Naive thymus-derived CD8-positive, alpha-beta T cell (primary cell): ENCODE measurements around the gene CPB1. TPM values are rescaled to one million over a fixed set of nuclear protein-coding genes. Genes with fewer than 3 reads are reported as not detected.
"Not testable (repeated sequence)": the region's sequence is repeated elsewhere in the genome, so short reads cannot be mapped to it uniquely, and the experiment has no call there.

Source experiments
- ATAC-seq, 2 donors: fragments of 150-1000 bp; cut with Tn5 transposase in 1 of 2; sonication (Bioruptor Pico), chemical (Tn5 transposase) in 1 of 2; 1 replicate in 1 of 2; 2 replicates in 1 of 2; pipeline ENCODE4 v1.10.0; 2021; ENCODE audit warnings: mild to moderate bottlenecking in 2 of 2, moderate library complexity in 2 of 2
- POLR2A ChIA-PET: fragments of 350-600 bp; sonication (Branson Sonifier 250); formaldehyde crosslinking; loops from one replicate; lab custom pipeline; 2021; ENCODE audit warnings: antibody characterized with exemption; lab: Charles Lee
- DNase-seq, 10 donors: peaks; one replicate each; pipeline versions ENCODE4 v3.0.0 to v3.0.0-alpha.2; 2020 to 2022
- H3K27ac Mint-ChIP-seq, 10 donors: one replicate each; pipeline ENCODE4 v1.8.0; 2020 to 2022; ENCODE audit warnings: mild to moderate bottlenecking in 10 of 10, mixed read lengths in 10 of 10, moderate library complexity in 4 of 10, inconsistent platforms in 1 of 10
- H3K27me3 Mint-ChIP-seq, 5 donors: one replicate each; pipeline ENCODE4 v1.8.0; 2021 to 2022; ENCODE audit warnings: mixed read lengths in 5 of 5
- H3K36me3 Mint-ChIP-seq, 3 donors: one replicate each; pipeline ENCODE4 v1.8.0; 2020 to 2022; ENCODE audit warnings: mixed read lengths in 3 of 3, mild to moderate bottlenecking in 2 of 3, inconsistent platforms in 1 of 3
- H3K4me1 Mint-ChIP-seq, 4 donors: one replicate each; pipeline ENCODE4 v1.8.0; 2021 to 2022; ENCODE audit warnings: mixed read lengths in 4 of 4
- H3K4me3 Mint-ChIP-seq, 10 donors: one replicate each; pipeline ENCODE4 v1.8.0; 2020 to 2022; ENCODE audit warnings: mild to moderate bottlenecking in 10 of 10, mixed read lengths in 10 of 10, moderate library complexity in 6 of 10, inconsistent platforms in 1 of 10
- H3K9me3 Mint-ChIP-seq, 9 donors: one replicate each; pipeline ENCODE4 v1.8.0; 2020 to 2022; ENCODE audit warnings: mixed read lengths in 9 of 9, mild to moderate bottlenecking in 3 of 9, inconsistent platforms in 1 of 9, moderate library complexity in 1 of 9
- polyA plus RNA-seq, 3 donors: library from polyadenylated mRNA; unstranded; fragments of 300-500 nt; fragmentation: Illumina TruSeq; gene quantifications; one replicate each; pipeline ENCODE4 v1.2.3, GENCODE V29; 2021
- total RNA-seq, 8 experiments: library from RNA in 2 of 8; stranded (reverse) in 2 of 8; gene quantifications; one replicate each; pipeline ENCODE4 v1.2.3 and lab custom pipeline; 2021 to 2026

Gene CPB1
- not detected for total RNA-seq
- polyA plus RNA-seq: not detected
- total RNA-seq (lab: John Stamatoyannopoulos, UW): 0 reads per million in 6 experiments

DNA sequence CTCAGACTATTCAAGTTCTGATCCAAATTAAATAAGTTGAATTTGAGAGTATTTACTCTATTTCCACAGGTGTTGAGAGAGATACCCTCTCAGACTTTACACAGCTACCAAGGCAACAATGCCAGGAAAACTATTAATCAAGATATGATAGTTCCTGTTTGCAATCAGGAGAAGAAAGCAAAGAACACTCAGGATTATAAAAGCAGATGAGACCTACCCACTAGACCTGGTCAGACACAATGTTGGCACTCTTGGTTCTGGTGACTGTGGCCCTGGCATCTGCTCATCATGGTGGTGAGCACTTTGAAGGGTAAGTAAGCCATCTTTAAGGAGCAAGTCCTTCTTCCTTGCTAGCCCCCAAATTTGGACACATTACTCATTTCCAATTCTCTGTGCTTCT is at the start of gene CPB1:
Gene CPB1, plus strand, starts transcription at position 227 of the 400 bp plus-strand sequence. Its CDS starts 13 bp downstream, at position 240.
- H3K27ac Mint-ChIP-seq: no peak within 1 kb of the TSS
- H3K4me3 Mint-ChIP-seq: no peak within 1 kb of the TSS
- no peaks in the 10 kb centered on the region for H3K4me1 Mint-ChIP-seq
- no peaks in the 10 kb centered on the region for H3K36me3 Mint-ChIP-seq
- peaks cover 0 to 8% (median 0%) of the 10 kb centered on the region in 5 donors for H3K27me3 Mint-ChIP-seq
- peaks cover 0 to 9% (median 0%) of the 10 kb centered on the region in 9 donors for H3K9me3 Mint-ChIP-seq
- no peak for ATAC-seq
- POLR2A ChIA-PET: no interaction called here
- no peak for DNase-seq

DNA sequence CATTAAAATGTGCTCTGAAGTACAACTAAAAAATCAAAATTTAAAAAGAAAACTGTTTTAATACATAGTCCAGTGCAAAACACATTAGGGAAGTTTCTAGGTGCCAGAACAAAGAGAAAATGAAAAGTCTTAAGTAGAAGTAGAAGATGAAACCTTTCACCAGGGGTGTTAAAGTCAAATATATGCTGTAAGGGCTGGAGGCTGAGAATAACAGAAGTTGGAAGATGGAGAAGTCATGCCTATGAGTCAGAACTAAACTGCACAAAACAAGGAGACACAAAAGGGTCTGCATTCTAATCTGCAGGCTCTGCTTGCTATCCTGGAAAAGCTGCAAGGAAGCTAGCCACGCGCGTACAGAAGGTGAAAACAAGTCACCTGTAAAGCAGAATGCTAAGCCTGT is 48.7 kb upstream of the CPB1 start:
- Mint-ChIP-seq H3K36me3 (no peaks in the 10 kb centered on the region), H3K4me1 (no peaks in the 10 kb centered on the region), H3K27ac (no peak overlapping the region), H3K4me3 (no peak overlapping the region), H3K9me3 (peaks cover 0 to 10% (median 0%) of the 10 kb centered on the region in 9 donors), H3K27me3 (peaks cover 0 to 4% (median 0%) of the 10 kb centered on the region in 5 donors)
- DNase-seq: no peak
- POLR2A ChIA-PET: no interaction called here
- no peak for ATAC-seq

DNA sequence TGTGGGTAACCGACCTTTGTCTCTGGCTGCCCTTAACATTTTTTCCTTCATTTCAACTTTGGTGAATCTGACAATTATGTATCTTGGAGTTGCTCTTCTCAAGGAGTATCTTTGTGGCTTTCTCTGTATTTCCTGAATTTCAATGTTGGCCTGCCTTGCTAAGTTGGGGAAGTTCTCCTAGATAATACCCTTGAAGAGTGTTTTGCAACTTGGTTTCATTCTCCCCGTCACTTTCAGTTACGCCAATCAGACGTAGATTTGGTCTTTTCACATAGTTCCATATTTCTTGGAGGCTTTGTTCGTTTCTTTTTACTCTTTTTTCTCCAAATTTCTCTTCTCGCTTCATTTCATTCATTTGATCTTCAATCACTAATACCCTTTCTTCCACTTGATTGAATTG is 42.6 kb upstream of the CPB1 start:
- H3K36me3 Mint-ChIP-seq, H3K4me3 Mint-ChIP-seq, POLR2A ChIA-PET, DNase-seq, H3K9me3 Mint-ChIP-seq, H3K4me1 Mint-ChIP-seq, ATAC-seq, H3K27ac Mint-ChIP-seq, H3K27me3 Mint-ChIP-seq: not testable (repeated sequence)

DNA sequence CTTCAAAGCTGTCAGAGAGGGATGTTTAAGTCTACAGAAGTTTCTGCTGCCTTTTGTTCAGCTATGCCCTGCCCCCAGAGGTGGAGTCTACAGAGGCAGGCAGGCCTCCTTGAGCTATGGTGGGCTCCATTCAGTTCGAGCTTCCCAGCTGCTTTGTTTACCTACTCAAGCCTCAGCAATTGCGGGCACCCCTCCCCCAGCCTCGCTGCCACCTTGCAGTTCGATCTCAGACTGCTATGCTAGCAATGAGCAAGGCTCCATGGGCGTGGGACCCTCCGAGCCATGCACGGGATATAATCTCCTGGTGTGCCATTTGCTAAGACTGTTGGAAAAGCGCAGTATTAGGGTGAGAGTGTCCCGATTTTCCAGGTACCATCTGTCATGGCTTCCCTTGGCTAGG is 41.5 kb upstream of the CPB1 start:
- H3K9me3 Mint-ChIP-seq, POLR2A ChIA-PET, H3K4me1 Mint-ChIP-seq: not testable (repeated sequence)

DNA sequence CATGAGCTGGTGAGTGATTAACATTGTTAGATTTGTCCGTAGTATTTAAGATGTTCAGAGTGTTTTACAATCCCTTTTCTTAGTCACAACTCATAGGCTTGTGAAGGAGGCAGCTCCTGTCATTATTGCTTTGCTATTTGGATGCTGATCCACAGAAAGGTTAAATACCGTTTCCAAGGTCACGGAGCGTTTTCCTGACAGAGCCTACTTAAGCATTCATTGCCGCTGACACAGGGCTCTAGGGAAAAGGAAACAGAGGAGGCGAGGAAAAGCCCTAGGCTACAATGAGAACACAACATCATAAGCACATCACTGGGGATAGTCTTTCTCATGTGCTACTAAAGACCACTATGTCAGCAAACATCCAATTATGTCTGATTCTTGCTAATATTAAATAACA is 38.5 kb upstream of the CPB1 start:
- Mint-ChIP-seq H3K4me3 (no peak overlapping the region), H3K27me3 (peaks cover 0 to 3% (median 0%) of the 10 kb centered on the region in 5 donors), H3K9me3 (no peaks in the 10 kb centered on the region), H3K27ac (no peak overlapping the region), H3K36me3 (no peaks in the 10 kb centered on the region), H3K4me1 (no peaks in the 10 kb centered on the region)
- POLR2A ChIA-PET: no interaction called here
- DNase-seq: no peak
- no peak for ATAC-seq

More for the DNA sequence above, 41.5 kb upstream of the CPB1 start:
- H3K27ac Mint-ChIP-seq, ATAC-seq, H3K4me3 Mint-ChIP-seq, DNase-seq, H3K36me3 Mint-ChIP-seq, H3K27me3 Mint-ChIP-seq: not testable (repeated sequence)

DNA sequence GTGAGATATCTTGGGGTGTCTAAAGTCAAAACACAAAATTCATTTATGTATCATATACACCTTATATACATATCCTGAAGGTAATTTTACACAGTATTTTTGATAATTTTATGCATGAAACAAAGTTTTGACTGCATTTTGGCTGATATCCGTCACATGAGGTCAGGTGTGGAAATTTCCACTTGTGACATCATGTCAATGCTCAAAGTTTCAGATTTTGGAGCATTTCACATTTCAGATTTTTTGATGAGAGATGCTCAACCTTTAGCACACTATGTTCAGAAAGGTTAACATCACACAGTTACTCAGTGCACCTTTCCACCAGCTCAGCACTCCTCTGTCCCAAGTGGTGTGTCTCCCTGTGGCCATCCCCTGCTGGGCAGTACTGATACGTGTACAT is 37.7 kb upstream of the CPB1 start:
- Mint-ChIP-seq H3K9me3 (no peaks in the 10 kb centered on the region), H3K27me3 (peaks cover 0 to 3% (median 0%) of the 10 kb centered on the region in 5 donors), H3K4me3 (no peak overlapping the region), H3K36me3 (no peaks in the 10 kb centered on the region), H3K27ac (no peak overlapping the region), H3K4me1 (no peaks in the 10 kb centered on the region)
- no peak for ATAC-seq
- POLR2A ChIA-PET: no interaction called here
- no peak for DNase-seq

DNA sequence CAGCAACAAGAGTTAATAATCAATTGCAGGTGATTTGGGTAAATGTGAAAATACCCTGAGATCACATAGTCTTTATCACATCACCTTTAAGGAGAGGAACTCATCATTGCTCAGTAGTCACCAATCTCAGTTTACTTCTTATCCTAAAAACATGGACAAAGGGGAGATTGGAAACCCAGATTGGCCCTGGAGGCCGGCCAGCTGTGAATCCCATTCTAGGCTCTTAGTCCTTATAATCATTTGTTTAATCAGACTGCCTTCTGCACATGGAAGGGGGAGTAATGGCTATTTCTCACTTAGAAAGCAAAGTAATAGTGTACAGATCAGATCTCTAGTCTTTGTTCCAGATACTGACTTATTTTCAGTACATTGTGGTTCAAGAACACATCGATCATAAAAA is 37.2 kb upstream of the CPB1 start:
- Mint-ChIP-seq H3K36me3 (no peaks in the 10 kb centered on the region), H3K9me3 (no peaks in the 10 kb centered on the region), H3K4me1 (no peaks in the 10 kb centered on the region), H3K4me3 (no peak overlapping the region), H3K27ac (no peak overlapping the region), H3K27me3 (peaks cover 0 to 3% (median 0%) of the 10 kb centered on the region in 5 donors)
- ATAC-seq (no peak), DNase-seq (no peak)
- POLR2A ChIA-PET: no interaction called here

DNA sequence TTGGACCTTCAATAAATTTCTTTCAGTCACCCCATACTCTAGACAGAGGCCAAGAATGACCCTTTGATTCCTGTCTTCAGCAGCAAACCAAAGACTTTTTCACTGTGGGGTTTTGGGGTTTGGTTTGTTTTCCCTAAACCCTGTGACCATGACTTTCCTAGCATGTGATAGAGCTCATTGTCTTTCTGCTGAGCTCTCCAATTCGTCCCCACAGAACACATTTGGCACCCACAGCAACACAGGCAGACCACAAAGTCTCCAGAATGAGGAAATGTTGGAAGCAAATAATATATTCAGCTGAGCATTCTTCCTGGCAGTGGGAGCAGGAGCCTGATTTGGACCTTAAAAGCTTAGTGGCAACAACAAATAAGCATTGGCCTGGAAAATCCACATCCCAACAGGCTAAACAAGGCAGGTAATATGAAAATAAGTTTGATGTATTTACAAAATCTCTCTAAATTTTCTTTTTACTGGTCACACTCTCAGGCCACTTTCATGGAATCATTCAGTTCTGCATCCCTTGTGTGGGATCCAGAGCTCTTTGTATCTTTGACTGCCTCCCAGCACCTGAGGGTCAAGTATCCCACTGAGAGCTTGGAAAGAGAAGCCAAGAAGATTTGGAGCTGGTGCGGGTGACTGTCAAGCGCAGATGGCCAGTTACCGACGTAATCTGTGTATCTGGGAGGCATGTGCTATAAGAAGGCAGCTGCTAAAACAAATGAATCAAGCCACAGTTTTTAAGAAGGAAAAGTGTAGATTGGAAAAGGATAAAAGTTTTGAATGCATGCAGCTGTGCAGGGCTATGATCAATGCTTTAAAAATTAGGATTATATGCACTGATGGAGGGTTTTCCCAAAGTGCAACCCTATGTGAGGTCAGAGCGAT is 36.5 kb upstream of the CPB1 start:
- no peak for ATAC-seq
- Mint-ChIP-seq H3K9me3 (no peaks in the 10 kb centered on the region), H3K4me3 (no peak overlapping the region), H3K27ac (no peak overlapping the region), H3K4me1 (no peaks in the 10 kb centered on the region), H3K27me3 (peaks cover 0 to 3% (median 0%) of the 10 kb centered on the region in 5 donors), H3K36me3 (no peaks in the 10 kb centered on the region)
- no peak for DNase-seq
- POLR2A ChIA-PET: no interaction called here

DNA sequence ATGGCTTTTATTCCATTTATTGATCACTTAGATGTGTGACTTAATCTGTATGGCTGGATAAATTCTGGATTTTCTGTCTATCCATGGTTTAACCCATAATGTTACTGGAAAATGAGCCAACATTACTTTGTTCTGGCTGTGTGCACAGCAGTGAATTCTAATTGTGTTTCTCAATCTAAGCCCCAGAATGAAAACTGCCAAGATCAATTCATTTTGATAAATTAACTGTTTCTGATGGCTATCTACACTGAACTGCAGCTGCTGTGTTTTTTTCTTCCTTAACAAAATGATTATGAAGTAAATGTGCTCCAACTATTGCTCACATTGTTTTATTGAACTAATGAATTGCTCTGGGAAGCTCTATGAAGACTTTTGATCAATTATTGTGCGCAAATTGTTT is 35.7 kb upstream of the CPB1 start:
- H3K9me3 Mint-ChIP-seq: no peaks in the 10 kb centered on the region
- POLR2A ChIA-PET: no interaction called here
- H3K27me3 Mint-ChIP-seq: peaks cover 0 to 3% (median 0%) of the 10 kb centered on the region in 5 donors
- H3K27ac Mint-ChIP-seq: no peak overlapping the region
- no peaks in the 10 kb centered on the region for H3K4me1 Mint-ChIP-seq
- no peak for ATAC-seq
- no peak for DNase-seq
- no peak overlapping the region for H3K4me3 Mint-ChIP-seq
- H3K36me3 Mint-ChIP-seq: no peaks in the 10 kb centered on the region

DNA sequence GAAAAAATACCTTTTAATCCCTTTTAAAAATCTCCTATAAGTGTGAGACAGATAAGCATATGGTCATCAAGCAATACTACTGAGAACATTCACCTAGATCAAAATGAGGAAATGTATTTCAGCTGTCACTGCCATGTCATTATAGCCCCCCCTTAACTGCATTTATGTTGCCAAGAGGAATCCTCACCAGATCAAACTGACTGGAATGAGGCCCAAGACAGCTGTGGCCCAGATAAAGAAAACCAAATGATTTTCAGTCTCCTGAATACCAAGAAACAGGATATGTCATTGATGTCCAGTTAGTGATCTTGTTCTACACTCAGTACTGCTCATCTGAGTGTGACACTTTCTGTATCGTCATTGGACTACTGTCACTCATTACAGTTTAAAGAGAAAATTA is 35.1 kb upstream of the CPB1 start:
- ATAC-seq (no peak), DNase-seq (no peak)
- no peak overlapping the region for H3K27ac Mint-ChIP-seq
- H3K4me1 Mint-ChIP-seq: no peaks in the 10 kb centered on the region
- H3K36me3 Mint-ChIP-seq: no peaks in the 10 kb centered on the region
- POLR2A ChIA-PET: no interaction called here
- no peaks in the 10 kb centered on the region for H3K9me3 Mint-ChIP-seq
- peaks cover 0 to 3% (median 0%) of the 10 kb centered on the region in 5 donors for H3K27me3 Mint-ChIP-seq
- H3K4me3 Mint-ChIP-seq: no peak overlapping the region

DNA sequence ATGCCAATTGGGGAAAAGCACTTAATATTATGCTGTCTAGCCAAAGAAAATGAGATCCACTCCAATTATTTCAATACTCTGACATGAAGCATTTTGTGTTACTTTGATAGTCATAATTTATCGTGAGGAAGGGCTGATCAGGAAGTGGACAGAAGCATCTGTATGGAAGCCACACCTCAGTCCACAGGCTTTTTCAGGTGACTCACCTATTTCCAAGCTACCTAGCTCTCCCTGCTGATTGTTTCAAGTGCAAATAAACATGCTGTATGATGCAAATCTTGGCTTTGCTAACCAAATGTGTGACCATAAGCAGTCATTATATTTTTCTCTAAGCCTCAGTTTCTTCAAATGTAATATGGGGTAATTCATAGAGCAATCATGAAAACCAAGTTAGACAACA is 30.8 kb upstream of the CPB1 start:
- DNase-seq: no peak
- Mint-ChIP-seq H3K27ac (no peak overlapping the region), H3K9me3 (peaks cover 0 to 4% (median 0%) of the 10 kb centered on the region in 9 donors), H3K4me3 (no peak overlapping the region), H3K4me1 (no peaks in the 10 kb centered on the region), H3K36me3 (no peaks in the 10 kb centered on the region), H3K27me3 (peaks cover 0 to 8% (median 3%) of the 10 kb centered on the region in 5 donors)
- POLR2A ChIA-PET: no interaction called here
- no peak for ATAC-seq

DNA sequence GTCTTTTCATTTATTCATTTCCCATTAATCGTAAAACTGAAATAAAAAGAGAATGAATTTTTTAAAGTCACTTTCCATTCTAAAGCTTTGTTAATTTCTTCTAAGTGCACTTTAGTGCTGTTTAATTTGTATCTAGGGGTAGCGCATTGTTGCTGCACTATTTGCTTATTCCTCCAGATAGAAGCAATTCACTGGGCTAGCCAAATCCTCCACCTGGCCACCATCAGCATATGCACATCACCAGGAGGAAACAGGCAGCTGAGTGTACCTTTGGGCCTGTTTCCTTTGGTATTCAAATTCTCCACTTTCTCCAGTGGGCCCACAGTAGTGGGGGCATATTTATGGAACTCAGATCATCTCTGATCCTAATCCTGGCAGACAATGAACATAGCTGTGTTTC is 29.8 kb upstream of the CPB1 start:
- no peak for ATAC-seq
- no peak for DNase-seq
- peaks cover 0 to 9% (median 3%) of the 10 kb centered on the region in 5 donors for H3K27me3 Mint-ChIP-seq
- no peak overlapping the region for H3K27ac Mint-ChIP-seq
- H3K4me1 Mint-ChIP-seq: no peaks in the 10 kb centered on the region
- no peaks in the 10 kb centered on the region for H3K36me3 Mint-ChIP-seq
- POLR2A ChIA-PET: no interaction called here
- no peak overlapping the region for H3K4me3 Mint-ChIP-seq
- H3K9me3 Mint-ChIP-seq: peaks cover 0 to 5% (median 0%) of the 10 kb centered on the region in 9 donors

DNA sequence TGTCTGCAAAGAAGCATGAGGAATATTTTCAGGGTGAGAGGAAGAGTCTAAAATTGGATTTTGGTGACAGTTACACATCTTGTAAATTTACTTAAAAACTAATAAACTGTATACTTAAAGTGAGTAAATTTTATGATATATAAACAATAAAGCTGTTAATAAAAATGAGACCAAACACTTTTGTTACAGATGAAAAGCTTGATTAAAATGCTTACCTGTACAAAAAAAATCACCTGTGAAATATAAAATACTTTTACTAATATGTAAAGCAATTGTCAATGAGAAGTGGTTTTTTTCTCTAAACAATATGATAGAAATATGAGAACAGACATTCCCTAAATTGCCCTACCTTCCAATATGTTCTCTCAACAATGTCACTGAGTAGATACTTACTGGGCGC is 27.2 kb upstream of the CPB1 start:
- POLR2A ChIA-PET: no interaction called here
- Mint-ChIP-seq H3K27me3 (peaks cover 0 to 9% (median 3%) of the 10 kb centered on the region in 5 donors), H3K4me1 (no peaks in the 10 kb centered on the region), H3K4me3 (no peak overlapping the region), H3K27ac (no peak overlapping the region), H3K9me3 (peaks cover 0 to 6% (median 0%) of the 10 kb centered on the region in 9 donors), H3K36me3 (no peaks in the 10 kb centered on the region)
- DNase-seq (no peak), ATAC-seq (no peak)
